Heart left ventricle (tissue), 16 donors: Measurements from ENCODE around the gene ITPK1. TPM values are rescaled to one million over a fixed set of nuclear protein-coding genes. Genes with fewer than 3 reads are reported as not detected.

ENCODE experiments used
- ATAC-seq, 4 donors: fragments of 200-7000 bp; cut with Tn5 transposase; one replicate each; pipeline ENCODE4 v1.9.1; 2020 to 2022; ENCODE audit warnings: moderate library complexity in 4 of 4, mild to moderate bottlenecking in 3 of 4, moderate number of reproducible peaks in 1 of 4
- DNase-seq, 5 donors: peaks; one replicate each; pipeline ENCODE4 v3.0.0-alpha.2; 2020
- H3K27ac ChIP-seq, 12 donors: fragments of 200-600 bp; sonication (generic) in 4 of 12; one replicate each; pipeline versions ENCODE4 v1.5.0 to v1.8.0; 2016 to 2022; ENCODE audit warnings: mild to moderate bottlenecking in 2 of 12
- H3K27me3 ChIP-seq, 9 donors: fragments of 200-600 bp; sonication (generic) in 2 of 9; one replicate each; pipeline versions ENCODE4 v1.5.1 to v1.8.0; 2016 to 2022; ENCODE audit warnings: mild to moderate bottlenecking in 3 of 9
- H3K36me3 ChIP-seq, 9 donors: fragments of 200-600 bp; sonication (generic) in 2 of 9; one replicate each; pipeline versions ENCODE4 v1.5.0 to v1.8.0; 2018 to 2022; ENCODE audit warnings: mild to moderate bottlenecking in 2 of 9
- H3K4me1 ChIP-seq, 12 donors: fragments of 200-600 bp; sonication (generic) in 4 of 12; one replicate each; pipeline versions ENCODE4 v1.5.0 to v1.8.0; 2016 to 2022; ENCODE audit warnings: mild to moderate bottlenecking in 3 of 12
- H3K4me3 ChIP-seq, 12 donors: fragments of 200-600 bp; sonication (generic) in 4 of 12; one replicate each; pipeline versions ENCODE4 v1.5.0 to v1.8.0; 2017 to 2022; ENCODE audit warnings: mild to moderate bottlenecking in 9 of 12, moderate library complexity in 4 of 12
- H3K9me3 ChIP-seq, 12 donors: fragments of 200-600 bp; sonication (generic) in 4 of 12; one replicate each; pipeline versions ENCODE4 v1.5.0 to v1.8.0; 2016 to 2022; ENCODE audit warnings: mild to moderate bottlenecking in 1 of 12
- CTCF ChIP-seq, 12 donors: fragments of 200-600 bp; sonication (generic) in 4 of 12; IDR thresholded peaks; one replicate each; pipeline versions ENCODE4 v1.5.0 to v1.8.0; 2018 to 2022; ENCODE audit warnings: antibody characterized with exemption in 12 of 12, mild to moderate bottlenecking in 5 of 12
- POLR2A ChIP-seq, 2 donors: fragments of 450-650 bp; IDR thresholded peaks; one replicate each; pipeline ENCODE4 v1.6.1; 2017; ENCODE audit warnings: antibody characterized with exemption in 2 of 2, mild to moderate bottlenecking in 2 of 2, moderate library complexity in 2 of 2
- WGBS, 4 donors: extraction: QIAGEN DNeasy Blood & Tissue Kit in 2 of 4; methylation state at CpG; one replicate each; pipeline versions ENCODE4 v1.1.5 to v1.1.7; 2013 to 2018; 5-methylcytosine and 5-hydroxymethylcytosine counted together
- intact Hi-C, 10 donors: fragments of 100-400 bp; cut with DNase I; formaldehyde crosslinking; loops; one replicate each; pipeline versions ENCODE4 v1.11.1 to v1.14.2; 2022
- polyA plus RNA-seq, 2 donors: library from polyadenylated mRNA; stranded (reverse); fragments of 200-250 nt; gene quantifications; one replicate each; pipeline ENCODE4 v1.2.3, GENCODE V29; 2013
- total RNA-seq, 9 donors: library from RNA; depleted of rRNA in 2 of 9; stranded (reverse); fragments of >200 nt in 2 of 9; fragmentation: NEBNext Ultra II Directional in 3 of 9; extraction: Animal tissue kit (Norgen Biotek cat#: 25700) in 3 of 9; gene quantifications; one replicate each; pipeline versions ENCODE4 v1.1.0 to v1.2.4, GENCODE V29; 2016 to 2023
- donor health status: ischemic (EF 13 %, LVEDD 7.1; RV severe dilation, severe dysfunction).
- donor health status: healthy with polysubstance abuse.
- donor health status: DM: no; HTN: yes; CAD: no.
- donor health status: DM: no; HTN: no; CAD: no.
- donor health status: ischemic (EF 25% LVEDD 6.9; RV normal size, moderate dysfunction).
- donor health status: ischemic (EF 25% LVEDD 5.7; RV mildly dilated, moderate dysfunction).
- donor health status: healthy.
- donor health status: DM: yes; HTN: yes; CAD: no.
- donor health status: ischemic (EF 35%, LVEDD 5.7; RV mildly dilated, moderate dysfunction).
- donor health status: nonischemic (EF 11% LVEDD 7.7; RV severe dilation, severe dysfunction).
- donor health status: DM: yes; HTN: yes; CAD: no.
- donor health status: PGD.
- donor health status: ischemic (EF 29% LVEDD 5.4; RV normal size, mild dysfunction).
- donor health status: nonischemic (EF 23%, LVEDD 6.1; RV moderate dilation, normal function).

Gene ITPK1
- total and polyA plus RNA-seq, 11 donors, result 44.5 to 158 (median 91.0) TPM

- DNase-seq (no peak), ATAC-seq (no peak)
- Histone ChIP-seq H3K36me3 (no peaks in the 10 kb centered on the region), H3K4me3 (no peak overlapping the region), H3K9me3 (no peaks in the 10 kb centered on the region), H3K27ac (peak overlapping the region in 6 of 12 donors; percentile 14 to 90 (median 50)), H3K4me1 (peaks cover 13 to 74% (median 54%) of the 10 kb centered on the region in 12 donors), H3K27me3 (no peaks in the 10 kb centered on the region)
- 81 to 90% (median 83%) methylated on average over 6 of the region's 6 CpGs for WGBS, 4 donors
- intact Hi-C loops, result loop anchor here in 1 of 10 donors (10.0 kb wide), 1 partner anchor 81 kb away; the partner anchor contains the start of gene ITPK1
- TF ChIP-seq CTCF (IDR thresholded peaks at IDR 0.05) (no peak), POLR2A (IDR thresholded peaks at IDR 0.05) (no peak)
Measured at GRCh38 chr14:93033084-93033982, 82.4 kb downstream of the ITPK1 start.

GRCh38 chr14:93032421-93032936 is 83.2 kb downstream of the ITPK1 start:
- ATAC-seq, result peak in 1 of 4 donors; percentile 9
- 26 to 43% (median 31%) methylated on average over 9 to 11 of the region's 11 CpGs for WGBS, 4 donors
- H3K27me3 ChIP-seq, result no peaks in the 10 kb centered on the region
- H3K4me1 ChIP-seq, result peaks cover 13 to 78% (median 56%) of the 10 kb centered on the region in 12 donors
- DNase-seq, result no peak
- TF ChIP-seq CTCF (IDR thresholded peaks at IDR 0.05) (no peak), POLR2A (IDR thresholded peaks at IDR 0.05) (no peak)
- no peaks in the 10 kb centered on the region for H3K36me3 ChIP-seq
- no peaks in the 10 kb centered on the region for H3K9me3 ChIP-seq
- peak overlapping the region in 6 of 12 donors; percentile 14 to 90 (median 50) for H3K27ac ChIP-seq
- intact Hi-C loops, result loop anchor here in 1 of 10 donors (10.0 kb wide), 1 partner anchor 82 kb away; the partner anchor contains the start of gene ITPK1
- no peak overlapping the region for H3K4me3 ChIP-seq

GRCh38 chr14:93031505-93032315 is 84.0 kb downstream of the ITPK1 start:
- TF ChIP-seq POLR2A (IDR thresholded peaks at IDR 0.05) (no peak), CTCF (IDR thresholded peaks at IDR 0.05) (no peak)
- ATAC-seq (no peak), DNase-seq (no peak)
- 90 to 91% (median 91%) methylated on average over 15 of the region's 15 CpGs for WGBS, 4 donors
- H3K27me3 ChIP-seq, result no peaks in the 10 kb centered on the region
- H3K9me3 ChIP-seq, result no peaks in the 10 kb centered on the region
- no peaks in the 10 kb centered on the region for H3K36me3 ChIP-seq
- H3K4me3 ChIP-seq, result no peak overlapping the region
- H3K4me1 ChIP-seq, result peaks cover 13 to 72% (median 48%) of the 10 kb centered on the region in 12 donors
- intact Hi-C loops, result loop anchor here in 1 of 10 donors (10.0 kb wide), 1 partner anchor 83 kb away; the partner anchor contains the start of gene ITPK1
- no peak overlapping the region for H3K27ac ChIP-seq
